Neutrophil (primary cell): ENCODE results near the gene MACF1.
"Not testable (repeated sequence)": the region's sequence is repeated elsewhere in the genome, so short reads cannot be mapped to it uniquely, and the experiment has no call there.

Source experiments
- H3K27ac ChIP-seq: fragments of 200-600 bp; sonication (generic); 2 replicates; pipeline ENCODE4 v1.5.1; 2016; ENCODE audit warnings: mild to moderate bottlenecking, moderate library complexity
- H3K27me3 ChIP-seq: fragments of 200-600 bp; sonication (generic); 2 replicates; pipeline ENCODE4 v1.6.0; 2016; ENCODE audit warnings: mild to moderate bottlenecking
- H3K36me3 ChIP-seq: fragments of 200-600 bp; sonication (generic); 2 replicates; pipeline ENCODE4 v1.5.1; 2017
- H3K4me1 ChIP-seq, 2 experiments: fragments of 200-600 bp in 1 of 2; sonication (generic) in 1 of 2; 1 replicate in 1 of 2; 2 replicates in 1 of 2; pipeline versions ENCODE4 v1.5.1 to v1.6.1; 2013 to 2016; ENCODE audit warnings: low read depth in 1 of 2, low read length in 1 of 2, mild to moderate bottlenecking in 1 of 2, moderate library complexity in 1 of 2; ENCODE audit not compliant: control insufficient read depth in 1 of 2, insufficient read depth in 1 of 2
- H3K4me3 ChIP-seq, 2 experiments: fragments of 200-600 bp in 1 of 2; sonication (generic) in 1 of 2; 1 replicate in 1 of 2; 2 replicates in 1 of 2; pipeline ENCODE4 v1.5.1; 2013 to 2016; ENCODE audit warnings: low read depth in 1 of 2, low read length in 1 of 2, mild to moderate bottlenecking in 1 of 2, moderate library complexity in 1 of 2
- H3K9me3 ChIP-seq: fragments of 200-600 bp; sonication (generic); 2 replicates; pipeline ENCODE4 v1.5.1; 2016
- CTCF ChIP-seq: fragments of 200-600 bp; sonication (generic); IDR thresholded peaks from 2 replicates; pipeline ENCODE4 v1.5.1; 2016; ENCODE audit warnings: antibody characterized with exemption

Gene MACF1

GRCh38 chr1:39501666-39502065 lies 297.2 kb downstream of the MACF1 start:
- Histone ChIP-seq H3K4me1 (peaks cover 0 to 5% of the 10 kb centered on the region in 2 experiments), H3K4me3 (no peak overlapping the region), H3K27me3 (peaks cover 6% of the 10 kb centered on the region), H3K27ac (no peak overlapping the region), H3K9me3 (no peaks in the 10 kb centered on the region), H3K36me3 (no peaks in the 10 kb centered on the region)
- TF ChIP-seq CTCF: no peak

DNA sequence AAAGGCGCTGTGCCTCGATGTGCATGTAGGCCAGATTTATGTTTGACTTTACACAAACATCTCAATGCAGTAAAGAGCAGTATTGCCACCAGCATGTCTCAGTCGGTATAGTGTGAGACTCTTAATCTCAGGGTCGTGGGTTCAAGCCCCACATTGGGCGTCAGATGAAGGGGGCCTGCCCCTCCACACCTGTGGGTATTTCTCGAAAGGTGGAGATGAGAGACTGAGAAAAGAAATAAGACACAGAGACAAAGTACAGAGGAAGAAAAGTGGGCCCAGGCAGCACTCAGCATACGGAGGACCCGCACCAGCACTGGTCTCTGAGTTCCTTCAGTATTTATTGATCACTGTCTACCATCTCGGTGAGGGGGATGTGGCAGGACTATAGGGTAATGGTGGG lies 299.9 kb downstream of the MACF1 start:
- Histone ChIP-seq H3K27me3 (peaks cover 29% of the 10 kb centered on the region), H3K4me1 (peaks cover 5 to 18% of the 10 kb centered on the region in 2 experiments)
- H3K4me3 ChIP-seq, H3K9me3 ChIP-seq, H3K36me3 ChIP-seq, H3K27ac ChIP-seq: not testable (repeated sequence)

DNA sequence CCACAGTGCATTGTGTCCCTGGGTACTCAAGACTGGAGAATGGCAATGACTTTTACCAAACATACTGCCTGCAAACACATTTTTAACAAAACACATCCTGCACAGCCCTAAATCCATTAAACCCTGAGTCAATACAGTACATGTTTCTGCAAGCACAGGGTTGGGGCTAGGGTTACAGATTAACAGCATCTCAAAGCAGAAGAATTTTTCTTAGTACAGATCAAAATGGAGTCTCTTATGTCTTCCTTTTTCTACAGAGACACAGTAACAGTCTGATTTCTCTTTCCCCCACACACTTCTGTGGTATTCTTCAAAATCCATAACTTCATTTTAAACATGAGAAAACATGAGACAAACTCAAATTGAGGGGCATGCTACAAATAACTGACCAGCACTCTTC lies 300.8 kb downstream of the MACF1 start:
- peaks cover 33% of the 10 kb centered on the region for H3K27me3 ChIP-seq
- H3K27ac ChIP-seq: no peak overlapping the region
- no peaks in the 10 kb centered on the region for H3K9me3 ChIP-seq
- H3K4me3 ChIP-seq: no peak overlapping the region
- no peak for TF ChIP-seq CTCF
- no peaks in the 10 kb centered on the region for H3K36me3 ChIP-seq
- H3K4me1 ChIP-seq: peaks cover 9 to 21% of the 10 kb centered on the region in 2 experiments

- H3K27ac ChIP-seq: no peak overlapping the region
- H3K4me3 ChIP-seq: no peak overlapping the region
- H3K4me1 ChIP-seq: peaks cover 9 to 21% of the 10 kb centered on the region in 2 experiments
- no peak for TF ChIP-seq CTCF
- no peaks in the 10 kb centered on the region for H3K36me3 ChIP-seq
- H3K27me3 ChIP-seq: peaks cover 38% of the 10 kb centered on the region
- H3K9me3 ChIP-seq: no peaks in the 10 kb centered on the region
These were observed 302.9 kb downstream of the MACF1 start for GRCh38 chr1:39507230-39507928.

DNA sequence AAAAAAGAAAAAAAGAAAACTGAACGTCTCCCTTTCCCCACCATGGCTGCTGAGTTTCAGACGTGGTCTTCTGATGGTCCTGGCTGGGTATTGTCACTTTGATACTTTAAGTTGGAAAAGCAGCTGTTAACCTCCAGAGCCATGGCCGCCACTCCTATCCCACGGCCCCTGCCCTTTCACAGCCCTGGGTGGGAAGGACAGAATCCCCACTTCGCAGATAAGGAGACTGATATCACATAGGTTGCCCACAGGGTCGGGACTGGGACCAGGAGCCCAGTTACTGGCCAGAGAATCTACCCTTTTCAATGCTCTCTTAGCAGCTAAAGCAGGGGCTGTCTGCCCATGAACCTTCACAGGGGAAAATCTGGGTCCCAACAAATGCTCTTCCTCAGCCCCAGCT lies 303.8 kb downstream of the MACF1 start:
- TF ChIP-seq CTCF: no peak
- Histone ChIP-seq H3K36me3 (no peaks in the 10 kb centered on the region), H3K9me3 (no peaks in the 10 kb centered on the region), H3K4me1 (peaks cover 9 to 21% of the 10 kb centered on the region in 2 experiments), H3K4me3 (no peak overlapping the region), H3K27me3 (peaks cover 39% of the 10 kb centered on the region), H3K27ac (no peak overlapping the region)

DNA sequence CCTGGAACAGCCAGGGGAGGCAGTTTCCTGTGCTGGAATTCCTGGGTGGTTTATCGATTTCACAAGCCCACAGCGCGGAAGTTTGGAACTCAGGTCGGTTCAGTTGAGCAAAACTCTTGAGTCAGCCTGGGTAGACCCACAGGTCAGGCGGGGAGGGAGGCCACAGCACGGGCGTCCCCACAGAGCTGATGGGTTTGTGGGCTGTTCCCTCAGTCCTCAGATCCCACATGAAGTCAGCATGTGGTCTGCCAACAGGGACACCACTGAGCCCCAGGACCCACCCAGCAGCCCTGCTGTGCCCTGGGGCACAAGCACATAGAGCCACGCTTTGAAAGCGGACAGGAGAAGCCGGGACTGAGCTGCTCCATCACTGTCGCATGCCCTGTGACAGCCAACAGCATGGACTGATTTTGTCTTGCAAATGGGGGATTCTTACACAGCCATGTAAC lies 304.4 kb downstream of the MACF1 start:
- H3K36me3 ChIP-seq: no peaks in the 10 kb centered on the region
- no peak overlapping the region for H3K4me3 ChIP-seq
- H3K9me3 ChIP-seq: no peaks in the 10 kb centered on the region
- H3K4me1 ChIP-seq: peaks cover 9 to 21% of the 10 kb centered on the region in 2 experiments
- no peak overlapping the region for H3K27ac ChIP-seq
- no peak for TF ChIP-seq CTCF
- H3K27me3 ChIP-seq: peaks cover 46% of the 10 kb centered on the region
